ENCODE results near the gene GLIS1.

DNA sequence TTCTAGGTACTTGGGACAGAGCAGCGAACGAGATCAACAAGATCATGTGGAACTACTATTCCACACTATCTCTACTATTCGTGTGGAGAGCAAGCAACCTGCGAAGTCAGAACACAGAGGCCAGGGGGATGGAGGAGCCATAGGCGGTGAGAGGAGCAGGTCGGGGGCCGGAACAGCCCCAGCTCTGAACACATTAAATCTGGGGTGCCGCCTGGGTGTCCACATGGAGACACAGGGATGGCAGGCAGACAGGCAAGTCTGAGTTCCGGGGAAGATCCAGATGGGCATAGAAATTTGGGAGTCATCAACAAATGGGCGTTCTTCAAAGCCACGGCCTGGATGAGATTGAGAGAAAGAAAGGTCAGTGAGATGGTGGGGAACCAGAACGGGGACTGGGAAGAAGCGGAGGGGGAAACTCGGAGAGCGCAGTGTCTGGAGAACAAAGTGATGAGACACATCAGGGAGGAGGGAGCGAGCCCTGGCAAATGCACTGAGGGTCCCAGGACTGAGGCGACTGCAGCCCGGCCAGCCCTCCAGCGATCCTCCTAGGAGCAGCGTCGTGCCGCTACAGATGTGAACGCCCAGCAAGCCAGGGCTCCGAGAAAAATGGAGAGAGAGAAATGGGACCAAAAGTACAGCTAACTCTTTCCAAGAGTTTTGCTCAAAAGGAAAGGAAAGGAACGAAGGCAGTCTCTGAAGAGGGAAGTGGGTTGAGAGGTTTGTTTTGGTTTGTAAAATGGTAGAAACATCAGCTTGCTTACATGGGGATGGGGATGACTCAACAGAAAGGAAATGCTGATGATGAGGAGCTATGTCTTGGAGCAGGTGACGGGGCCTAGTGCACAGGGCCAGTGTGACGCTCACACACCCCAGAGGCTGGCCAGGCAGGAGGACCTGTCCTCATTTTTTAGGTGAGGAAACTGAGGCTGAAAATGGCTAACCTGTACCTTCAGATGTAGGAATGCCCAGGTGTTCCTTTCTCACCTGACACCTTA is 84.5 kb downstream of the GLIS1 start:
- TF ChIP-seq, protein P1, sequence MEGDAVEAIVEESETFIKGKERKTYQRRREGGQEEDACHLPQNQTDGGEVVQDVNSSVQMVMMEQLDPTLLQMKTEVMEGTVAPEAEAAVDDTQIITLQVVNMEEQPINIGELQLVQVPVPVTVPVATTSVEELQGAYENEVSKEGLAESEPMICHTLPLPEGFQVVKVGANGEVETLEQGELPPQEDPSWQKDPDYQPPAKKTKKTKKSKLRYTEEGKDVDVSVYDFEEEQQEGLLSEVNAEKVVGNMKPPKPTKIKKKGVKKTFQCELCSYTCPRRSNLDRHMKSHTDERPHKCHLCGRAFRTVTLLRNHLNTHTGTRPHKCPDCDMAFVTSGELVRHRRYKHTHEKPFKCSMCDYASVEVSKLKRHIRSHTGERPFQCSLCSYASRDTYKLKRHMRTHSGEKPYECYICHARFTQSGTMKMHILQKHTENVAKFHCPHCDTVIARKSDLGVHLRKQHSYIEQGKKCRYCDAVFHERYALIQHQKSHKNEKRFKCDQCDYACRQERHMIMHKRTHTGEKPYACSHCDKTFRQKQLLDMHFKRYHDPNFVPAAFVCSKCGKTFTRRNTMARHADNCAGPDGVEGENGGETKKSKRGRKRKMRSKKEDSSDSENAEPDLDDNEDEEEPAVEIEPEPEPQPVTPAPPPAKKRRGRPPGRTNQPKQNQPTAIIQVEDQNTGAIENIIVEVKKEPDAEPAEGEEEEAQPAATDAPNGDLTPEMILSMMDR (IDR thresholded peaks at IDR 0.05): no peak
- TF ChIP-seq POLR2A (IDR thresholded peaks at IDR 0.05): no peak

All from heart left ventricle (tissue), 13 donors.